ENCODE results near the gene UGT1A7. TPM values are rescaled to one million over a fixed set of nuclear protein-coding genes. Genes with fewer than 3 reads are reported as not detected.
"Not testable (repeated sequence)": the region's sequence is repeated elsewhere in the genome, so short reads cannot be mapped to it uniquely, and the experiment has no call there.

Gene UGT1A7
- total RNA-seq, 2 donors from 2014 or later: not detected

DNA sequence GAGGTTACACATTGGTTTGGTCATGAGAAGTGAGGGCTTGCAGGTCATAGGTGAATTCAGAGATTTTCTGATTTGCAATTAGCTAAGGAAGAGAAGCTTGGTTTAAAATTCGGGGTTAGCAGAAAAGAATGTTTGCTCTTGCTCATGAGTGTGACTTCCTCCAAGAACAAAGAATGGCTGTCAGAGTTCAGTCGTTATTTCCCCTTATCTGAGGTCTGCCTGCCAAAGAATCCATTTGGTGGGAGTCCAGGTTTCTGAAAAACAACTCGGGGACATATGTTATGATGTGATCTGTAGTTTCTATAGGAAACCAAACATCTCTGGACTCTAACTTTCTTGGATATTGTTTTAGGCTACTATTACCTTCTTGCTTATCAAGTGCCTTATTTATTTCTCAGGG is 7.8 kb downstream of the UGT1A7 start:
- no peaks in the 10 kb centered on the region for H3K4me1 Mint-ChIP-seq (ENCODE audit: low read depth)

DNA sequence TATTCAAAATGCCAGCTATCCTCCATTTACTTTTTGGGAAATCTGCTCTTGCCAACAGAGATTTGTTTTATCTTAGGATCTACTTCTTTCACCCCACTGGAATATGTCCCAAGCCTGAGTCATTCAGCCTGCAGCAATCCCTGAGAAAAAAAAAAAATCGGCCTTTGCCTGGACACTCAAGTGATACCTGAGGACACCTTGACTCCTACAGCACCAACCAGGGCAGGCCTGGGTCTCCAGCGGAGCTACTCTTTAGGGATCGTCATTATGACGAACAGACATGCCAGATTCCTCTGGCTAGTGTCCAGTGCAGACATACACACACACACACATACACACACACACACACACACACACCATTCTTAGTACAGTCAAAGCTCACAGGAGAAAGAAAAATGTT is 8.7 kb downstream of the UGT1A7 start:
- H3K4me1 Mint-ChIP-seq (ENCODE audit: low read depth): no peaks in the 10 kb centered on the region
- DNase-seq: no peak
- no peak overlapping the region for H3K27ac Mint-ChIP-seq
- H3K9me3 Mint-ChIP-seq: no peaks in the 10 kb centered on the region
- no peak for ATAC-seq (replicated peaks in 1 of 2)
- no peaks in the 10 kb centered on the region for H3K36me3 Mint-ChIP-seq (ENCODE audit: insufficient read depth in 2 of 2)
- peaks cover 5% of the 10 kb centered on the region for H3K27me3 Mint-ChIP-seq (ENCODE audit: low read depth)
- H3K4me3 Mint-ChIP-seq: no peak overlapping the region

More for the DNA sequence above, 7.8 kb downstream of the UGT1A7 start:
- H3K27me3 Mint-ChIP-seq (ENCODE audit: low read depth): peaks cover 5% of the 10 kb centered on the region
- H3K27ac Mint-ChIP-seq: no peak overlapping the region
- H3K36me3 Mint-ChIP-seq (ENCODE audit: insufficient read depth in 2 of 2): no peaks in the 10 kb centered on the region
- ATAC-seq (replicated peaks in 1 of 2): no peak
- H3K4me3 Mint-ChIP-seq: no peak overlapping the region
- no peak for DNase-seq
- H3K9me3 Mint-ChIP-seq: no peaks in the 10 kb centered on the region

DNA sequence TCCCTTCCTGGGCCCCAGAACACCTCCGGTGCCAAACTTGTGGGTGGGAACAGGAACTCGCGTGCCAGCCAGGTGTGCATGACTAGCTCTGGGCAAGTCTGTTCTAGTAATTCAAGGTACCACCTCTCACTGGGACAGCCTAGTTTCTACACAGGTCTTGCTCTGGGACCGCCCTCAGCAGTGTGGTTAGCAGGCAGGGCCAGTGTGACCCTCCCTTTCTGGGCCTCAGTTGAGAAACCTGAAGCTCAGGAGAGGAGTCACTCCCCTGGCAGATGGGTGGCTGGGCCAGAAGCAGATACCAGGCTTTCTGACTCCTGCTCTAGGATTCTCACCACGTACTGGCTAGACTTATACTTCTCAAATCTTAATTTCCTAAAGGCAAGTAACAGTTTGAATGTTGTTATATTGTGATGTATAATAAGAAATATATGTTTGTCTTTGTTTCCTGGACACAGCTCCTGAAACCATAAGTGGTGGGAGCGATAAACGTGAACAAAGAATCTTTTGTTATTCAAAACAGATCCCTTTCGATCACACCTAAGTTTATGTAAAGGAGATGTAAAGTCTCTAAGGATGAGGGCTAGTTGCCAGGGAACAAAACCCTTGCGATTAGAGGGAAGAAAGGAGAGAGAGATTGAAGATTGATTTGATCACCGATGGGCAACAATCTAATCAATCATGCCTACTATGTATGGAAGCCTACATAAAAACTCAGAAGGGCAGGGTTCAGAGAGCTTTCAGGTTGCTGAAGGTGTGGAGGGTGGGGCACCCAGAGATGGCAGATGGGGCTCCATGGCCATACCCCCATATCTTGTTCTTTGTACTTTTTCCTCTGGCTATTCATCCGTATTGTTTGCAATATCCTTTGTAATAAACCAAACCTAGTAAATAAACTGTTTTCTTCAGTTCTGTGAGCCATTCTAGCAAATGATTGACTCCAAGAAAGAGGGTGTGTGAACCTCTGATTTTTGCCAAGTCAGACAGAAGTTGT is 10.0 kb downstream of the UGT1A7 start:
- no peak for DNase-seq
- Mint-ChIP-seq H3K4me1 (ENCODE audit: low read depth) (no peaks in the 10 kb centered on the region), H3K4me3 (no peak overlapping the region), H3K36me3 (ENCODE audit: insufficient read depth in 2 of 2) (no peaks in the 10 kb centered on the region), H3K9me3 (no peaks in the 10 kb centered on the region), H3K27ac (no peak overlapping the region), H3K27me3 (ENCODE audit: low read depth) (peaks cover 5% of the 10 kb centered on the region)
- ATAC-seq (replicated peaks in 1 of 2): no peak

DNA sequence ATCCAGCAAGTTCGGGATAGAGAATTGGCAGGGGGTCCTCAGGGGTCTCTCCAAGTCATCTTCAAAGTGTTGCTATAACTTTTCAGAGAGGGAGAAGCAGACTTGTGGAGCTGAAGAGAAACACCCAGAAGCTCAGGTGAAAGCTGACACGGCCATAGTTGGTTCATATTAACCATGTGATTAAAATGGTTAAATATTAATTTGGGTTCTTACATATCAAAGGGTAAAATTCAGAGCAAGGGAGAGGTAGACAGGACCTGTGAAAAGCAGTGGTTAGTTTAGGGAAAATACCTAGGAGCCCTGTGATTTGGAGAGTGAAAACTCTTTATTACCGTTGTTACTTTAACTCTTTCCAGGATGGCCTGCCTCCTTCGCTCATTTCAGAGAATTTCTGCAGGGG is 10.9 kb downstream of the UGT1A7 start, which contains the start of gene UGT1A6:
TSS of gene UGT1A6 (plus strand) at position 243 of the 400 bp plus-strand sequence. CDS start at position 358, 115 bp downstream.
- ATAC-seq (replicated peaks in 1 of 2) (no peak), DNase-seq (no peak)
- no peaks in the 10 kb centered on the region for H3K36me3 Mint-ChIP-seq (ENCODE audit: insufficient read depth in 2 of 2)
- peaks cover 5% of the 10 kb centered on the region for H3K27me3 Mint-ChIP-seq (ENCODE audit: low read depth)
- H3K4me3 Mint-ChIP-seq: no peak within 1 kb of the TSS
- no peak within 1 kb of the TSS for H3K27ac Mint-ChIP-seq
- no peaks in the 10 kb centered on the region for H3K4me1 Mint-ChIP-seq (ENCODE audit: low read depth)
- H3K9me3 Mint-ChIP-seq: no peaks in the 10 kb centered on the region

DNA sequence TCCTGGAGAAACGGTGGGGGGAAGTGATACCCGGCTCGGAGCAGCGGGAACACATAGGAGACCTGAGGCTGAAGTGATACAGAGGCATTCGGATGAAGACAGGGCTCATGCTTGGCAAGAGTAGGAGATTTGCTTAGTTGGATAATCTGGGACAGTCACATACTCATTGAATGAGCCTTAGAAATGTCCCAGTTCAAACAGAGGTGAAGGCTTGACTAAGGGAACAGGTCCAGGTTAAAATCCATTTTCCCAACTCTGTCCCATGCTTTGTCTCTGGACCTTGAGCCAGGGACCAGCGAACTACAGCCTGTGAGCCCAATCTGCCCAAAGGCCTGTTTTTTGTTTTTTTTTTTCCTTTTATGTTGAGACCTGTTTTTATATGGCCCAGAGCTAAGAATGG is 12.3 kb downstream of the UGT1A7 start:
- Mint-ChIP-seq H3K27me3 (ENCODE audit: low read depth) (peaks cover 5% of the 10 kb centered on the region), H3K27ac (no peak overlapping the region), H3K9me3 (no peaks in the 10 kb centered on the region), H3K4me3 (no peak overlapping the region), H3K4me1 (ENCODE audit: low read depth) (no peaks in the 10 kb centered on the region), H3K36me3 (ENCODE audit: insufficient read depth in 2 of 2) (no peaks in the 10 kb centered on the region)
- ATAC-seq (replicated peaks in 1 of 2) (no peak), DNase-seq (no peak)

DNA sequence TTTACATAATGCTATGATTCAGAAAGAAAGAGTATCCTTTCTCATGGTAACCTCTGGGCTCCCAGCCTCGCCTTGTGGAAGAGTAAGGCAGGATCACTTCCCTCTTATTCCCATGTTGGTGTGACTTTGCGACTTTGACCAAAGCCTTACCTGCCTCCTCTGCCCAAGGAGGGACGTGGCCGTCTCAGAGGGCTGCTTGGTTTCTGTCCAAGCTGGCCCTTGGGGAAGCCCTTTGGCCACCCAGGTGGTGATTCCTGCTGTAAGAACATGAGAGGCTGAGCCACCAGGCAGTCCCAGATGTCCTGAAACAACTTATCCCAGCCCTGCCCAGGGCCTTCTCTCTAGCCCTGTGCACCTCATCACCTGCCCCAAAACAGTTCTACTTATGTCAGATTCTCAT is 17.0 kb downstream of the UGT1A7 start:
- Mint-ChIP-seq H3K9me3 (no peaks in the 10 kb centered on the region), H3K4me1 (ENCODE audit: low read depth) (no peaks in the 10 kb centered on the region), H3K36me3 (ENCODE audit: insufficient read depth in 2 of 2) (no peaks in the 10 kb centered on the region), H3K4me3 (no peak overlapping the region), H3K27me3 (ENCODE audit: low read depth) (peaks cover 2% of the 10 kb centered on the region), H3K27ac (no peak overlapping the region)
- ATAC-seq (replicated peaks in 1 of 2) (no peak), DNase-seq (no peak)

DNA sequence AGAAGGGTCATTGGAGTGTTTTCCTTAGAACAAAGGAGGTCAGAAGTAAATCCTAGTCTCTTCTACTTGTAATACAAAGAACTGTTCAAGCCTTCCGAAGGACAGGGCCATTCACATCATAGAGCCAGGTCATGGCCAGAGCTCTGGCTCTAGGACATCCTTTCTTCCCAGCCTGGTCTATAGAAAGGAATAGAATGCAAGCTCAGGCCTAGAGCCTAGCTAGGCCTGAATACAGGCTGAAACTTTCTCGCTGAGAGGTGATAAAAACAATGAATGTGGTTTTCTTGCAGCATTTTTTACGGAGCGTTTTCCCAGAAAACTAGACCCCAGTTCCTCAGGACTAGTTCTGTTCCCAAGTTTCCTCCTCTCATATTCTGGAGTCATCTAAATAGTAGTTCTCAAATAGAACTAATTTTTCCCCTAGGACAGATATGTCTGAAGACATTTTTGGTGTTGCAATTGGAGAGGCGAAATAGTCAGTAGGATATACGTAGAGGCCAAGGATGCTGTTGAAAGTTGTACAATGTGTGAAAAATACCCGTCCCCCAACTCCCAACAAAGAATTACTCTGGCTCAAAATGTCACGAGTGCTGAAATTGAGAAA is 17.8 kb downstream of the UGT1A7 start:
- Mint-ChIP-seq H3K27ac (no peak overlapping the region), H3K4me1 (ENCODE audit: low read depth) (no peaks in the 10 kb centered on the region), H3K36me3 (ENCODE audit: insufficient read depth in 2 of 2) (no peaks in the 10 kb centered on the region), H3K4me3 (no peak overlapping the region), H3K9me3 (no peaks in the 10 kb centered on the region), H3K27me3 (ENCODE audit: low read depth) (no peaks in the 10 kb centered on the region)
- ATAC-seq (replicated peaks in 1 of 2): no peak
- DNase-seq: no peak

DNA sequence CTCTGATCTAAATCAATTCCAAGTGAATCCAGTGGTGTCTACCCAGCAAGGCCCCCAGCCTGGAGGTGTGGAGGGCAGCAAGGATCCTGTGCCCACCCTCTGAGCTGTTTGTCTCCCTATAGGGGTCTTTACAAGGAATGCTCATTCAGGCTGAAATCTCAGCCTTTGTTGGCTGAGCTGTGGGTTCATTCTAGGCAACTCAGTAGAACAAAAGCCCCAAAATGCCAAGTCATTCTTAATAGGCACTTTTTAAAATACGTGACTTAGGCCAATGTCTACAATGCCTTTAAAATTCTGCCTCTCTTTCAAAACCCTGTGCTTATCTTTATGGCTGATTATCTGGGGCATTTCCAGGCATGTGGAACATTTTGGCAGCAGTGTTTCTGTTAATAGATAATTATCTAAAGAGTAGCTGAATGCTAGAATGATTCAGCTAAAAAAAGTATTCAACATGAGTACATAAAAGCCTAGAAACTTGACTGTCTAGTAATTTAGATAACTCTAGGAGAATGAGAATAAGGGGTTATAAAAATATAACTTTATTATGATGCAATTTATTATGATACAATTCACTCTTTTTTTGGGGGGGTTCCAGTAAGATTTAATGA is 18.4 kb downstream of the UGT1A7 start:
- DNase-seq: no peak
- Mint-ChIP-seq H3K36me3 (ENCODE audit: insufficient read depth in 2 of 2) (no peaks in the 10 kb centered on the region), H3K9me3 (no peaks in the 10 kb centered on the region), H3K4me1 (ENCODE audit: low read depth) (no peaks in the 10 kb centered on the region), H3K27me3 (ENCODE audit: low read depth) (no peaks in the 10 kb centered on the region), H3K4me3 (no peak overlapping the region), H3K27ac (no peak overlapping the region)
- ATAC-seq (replicated peaks in 1 of 2): no peak

DNA sequence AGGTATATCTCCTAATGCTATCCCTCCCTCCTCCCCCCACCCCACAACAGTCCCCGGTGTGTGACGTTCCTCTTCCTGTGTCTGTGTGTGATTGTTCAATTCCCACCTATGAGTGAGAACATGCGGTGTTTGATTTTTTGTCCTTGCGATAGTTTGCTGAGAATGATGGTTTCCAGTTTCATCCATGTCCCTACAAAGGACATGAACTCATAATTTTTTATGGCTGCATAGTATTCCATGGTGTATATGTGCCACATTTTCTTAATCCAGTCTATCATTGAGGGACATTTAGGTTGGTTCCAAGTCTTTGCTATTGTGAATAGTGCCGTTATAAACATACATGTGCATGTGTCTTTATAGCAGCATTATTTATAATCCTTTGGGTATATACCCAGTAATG is 19.1 kb downstream of the UGT1A7 start:
- DNase-seq; H3K4me3 Mint-ChIP-seq; H3K27ac Mint-ChIP-seq; H3K36me3 Mint-ChIP-seq (ENCODE audit: insufficient read depth in 2 of 2); H3K27me3 Mint-ChIP-seq (ENCODE audit: low read depth); H3K4me1 Mint-ChIP-seq (ENCODE audit: low read depth); H3K9me3 Mint-ChIP-seq; ATAC-seq (replicated peaks in 1 of 2): not testable (repeated sequence)

DNA sequence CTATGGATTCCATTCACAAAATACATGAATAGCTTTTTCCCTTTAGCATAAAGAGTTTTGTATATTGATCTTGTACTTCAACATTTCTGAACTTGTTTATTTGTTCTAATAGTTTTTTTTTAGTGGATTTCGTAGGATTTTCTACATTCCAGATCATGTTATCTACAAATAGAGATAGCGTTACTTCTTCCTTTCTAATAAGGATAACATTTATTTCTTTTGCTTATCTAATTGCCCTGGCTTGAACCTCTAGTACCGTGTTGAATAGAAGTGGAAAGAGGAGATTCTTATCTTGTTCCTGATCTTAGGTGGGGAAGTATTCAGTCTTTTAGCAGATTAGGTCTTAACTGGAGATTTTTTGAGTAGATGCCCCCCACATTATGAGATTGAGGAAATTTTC is 20.5 kb downstream of the UGT1A7 start:
- DNase-seq (no peak), ATAC-seq (replicated peaks in 1 of 2) (no peak)
- Mint-ChIP-seq H3K36me3 (ENCODE audit: insufficient read depth in 2 of 2) (no peaks in the 10 kb centered on the region), H3K4me3 (no peak overlapping the region), H3K27me3 (ENCODE audit: low read depth) (no peaks in the 10 kb centered on the region), H3K4me1 (ENCODE audit: low read depth) (no peaks in the 10 kb centered on the region), H3K9me3 (no peaks in the 10 kb centered on the region), H3K27ac (no peak overlapping the region)

DNA sequence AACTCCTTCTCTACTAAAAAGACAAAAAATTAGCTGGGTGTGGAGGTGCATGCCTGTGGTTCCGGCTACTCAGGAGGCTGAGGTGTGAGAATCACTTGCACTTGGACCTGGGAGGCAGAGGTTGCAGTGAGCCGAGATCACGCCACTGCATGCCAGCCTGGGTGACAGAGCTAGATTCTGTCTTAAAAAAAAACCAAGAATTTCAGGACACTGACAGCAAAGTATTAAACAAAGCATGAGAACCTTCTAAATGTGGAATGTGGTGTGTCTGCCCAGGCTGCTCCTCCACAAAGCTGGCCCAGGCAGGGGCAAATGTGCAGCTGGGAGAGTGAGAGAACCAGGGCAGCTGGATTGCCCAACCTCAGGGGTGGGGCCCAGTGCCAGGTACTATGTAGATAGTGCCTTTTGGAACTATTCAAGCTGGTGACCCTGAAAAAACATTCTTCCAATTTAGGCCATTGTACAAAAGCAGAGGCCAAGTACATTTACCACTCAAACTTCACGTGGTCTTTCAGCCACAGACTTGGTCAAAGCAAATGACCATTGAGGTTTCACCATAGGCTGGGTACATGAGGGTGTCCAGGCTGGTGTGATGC is 24.3 kb downstream of the UGT1A7 start:
- H3K9me3 Mint-ChIP-seq: no peaks in the 10 kb centered on the region
- no peak overlapping the region for H3K4me3 Mint-ChIP-seq
- no peaks in the 10 kb centered on the region for H3K4me1 Mint-ChIP-seq (ENCODE audit: low read depth)
- ATAC-seq (replicated peaks in 1 of 2) (no peak), DNase-seq (no peak)
- H3K27me3 Mint-ChIP-seq (ENCODE audit: low read depth): no peaks in the 10 kb centered on the region
- H3K27ac Mint-ChIP-seq: no peak overlapping the region
- H3K36me3 Mint-ChIP-seq (ENCODE audit: insufficient read depth in 2 of 2): no peaks in the 10 kb centered on the region

DNA sequence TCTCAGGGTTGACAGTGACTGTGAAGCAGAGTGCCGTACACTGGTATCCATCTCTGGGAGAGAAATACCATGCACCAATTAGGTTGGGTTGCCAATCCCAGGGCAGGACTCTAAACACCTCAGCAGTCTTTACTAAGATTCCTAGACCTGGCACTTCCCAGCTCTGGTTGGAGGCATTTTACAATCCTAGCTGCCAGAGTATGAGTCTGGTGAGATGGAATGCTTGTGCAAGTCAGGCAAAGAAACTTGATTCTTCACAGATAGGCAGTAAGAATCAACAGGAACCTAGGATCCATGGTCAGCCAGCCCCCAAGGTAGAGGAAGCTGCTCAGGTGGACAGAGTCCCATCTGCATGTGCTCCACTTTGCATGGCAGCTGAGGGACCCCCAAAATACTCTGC is 25.0 kb downstream of the UGT1A7 start:
- Mint-ChIP-seq H3K4me1 (ENCODE audit: low read depth) (no peaks in the 10 kb centered on the region), H3K27me3 (ENCODE audit: low read depth) (peaks cover 7% of the 10 kb centered on the region), H3K9me3 (no peaks in the 10 kb centered on the region), H3K27ac (no peak overlapping the region), H3K36me3 (ENCODE audit: insufficient read depth in 2 of 2) (no peaks in the 10 kb centered on the region), H3K4me3 (no peak overlapping the region)
- DNase-seq (no peak), ATAC-seq (replicated peaks in 1 of 2) (no peak)

Measured in activated T-cell treated with anti-CD3 and anti-CD28 coated beads, Interleukin-2, amount 50 U/mL, for 72 hours (primary cell).